Measurements from ENCODE around the gene TLR4. TPM values are rescaled to one million over a fixed set of nuclear protein-coding genes. Genes with fewer than 3 reads are reported as not detected.

The TLR4 gene
- polyA plus RNA-seq, 2 of the 4 experiments (the other 2 are of a cell fraction) = 0.03 to 0.04 TPM

DNA sequence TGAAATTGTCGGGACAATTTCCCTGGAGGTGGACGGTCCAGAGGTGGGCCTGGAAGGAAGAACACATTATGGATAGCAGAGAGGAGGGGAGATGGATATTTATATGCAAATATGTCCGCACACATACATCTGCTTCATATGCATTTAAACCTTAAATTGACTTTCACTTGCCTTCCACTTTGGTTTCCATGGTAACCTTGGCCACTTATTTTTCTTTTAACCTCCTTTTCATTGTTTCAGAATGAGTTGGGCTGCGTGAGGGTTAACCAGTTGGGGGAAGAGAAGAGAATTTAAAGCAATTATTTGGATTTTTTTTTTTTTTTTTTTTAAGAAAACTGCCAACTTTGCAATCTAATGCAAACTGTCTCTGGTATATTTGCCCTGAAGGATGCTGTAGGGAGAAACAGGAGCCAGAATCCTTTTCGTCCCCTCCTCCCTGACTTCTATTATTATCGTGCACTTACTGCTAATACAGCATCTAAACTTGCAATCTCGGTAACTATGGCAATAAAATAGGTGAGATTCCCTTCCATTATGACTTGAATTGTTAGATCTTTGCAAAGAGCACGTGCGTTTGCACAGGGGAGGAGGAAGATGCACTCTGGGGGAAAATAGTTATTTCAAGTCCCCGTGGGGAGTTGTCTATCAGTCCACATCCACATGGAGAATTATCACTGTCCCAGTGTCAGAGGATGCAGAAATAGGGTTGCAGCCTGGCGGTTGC lies 35.6 kb downstream of the TLR4 start:
- DNase-seq (ENCODE audit: low read depth in 1 of 2, low spot score in 1 of 2) = no peak
- Histone ChIP-seq H3K4me1 (no peaks in the 10 kb centered on the region), H3K4me2 (no peak overlapping the region), H3K9me3 (no peaks in the 10 kb centered on the region), H3K27ac (no peak overlapping the region), H3K4me3 (no peak overlapping the region)
- FAIRE-seq = no peak
- POLR2A ChIA-PET = no interaction called here
- no peak for TF ChIP-seq SMC3 (IDR thresholded peaks at IDR 0.05)
- TF ChIP-seq, protein P1, sequence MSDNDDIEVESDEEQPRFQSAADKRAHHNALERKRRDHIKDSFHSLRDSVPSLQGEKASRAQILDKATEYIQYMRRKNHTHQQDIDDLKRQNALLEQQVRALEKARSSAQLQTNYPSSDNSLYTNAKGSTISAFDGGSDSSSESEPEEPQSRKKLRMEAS (IDR thresholded peaks at IDR 0.05) = no peak
- no peak for TF ChIP-seq KDM1A (IDR thresholded peaks at IDR 0.05; ENCODE audit: low read depth)
- TF ChIP-seq RNF2 (IDR thresholded peaks at IDR 0.05; ENCODE audit: borderline replicate concordance, low read depth) = no peak
- TF ChIP-seq, protein P2, sequence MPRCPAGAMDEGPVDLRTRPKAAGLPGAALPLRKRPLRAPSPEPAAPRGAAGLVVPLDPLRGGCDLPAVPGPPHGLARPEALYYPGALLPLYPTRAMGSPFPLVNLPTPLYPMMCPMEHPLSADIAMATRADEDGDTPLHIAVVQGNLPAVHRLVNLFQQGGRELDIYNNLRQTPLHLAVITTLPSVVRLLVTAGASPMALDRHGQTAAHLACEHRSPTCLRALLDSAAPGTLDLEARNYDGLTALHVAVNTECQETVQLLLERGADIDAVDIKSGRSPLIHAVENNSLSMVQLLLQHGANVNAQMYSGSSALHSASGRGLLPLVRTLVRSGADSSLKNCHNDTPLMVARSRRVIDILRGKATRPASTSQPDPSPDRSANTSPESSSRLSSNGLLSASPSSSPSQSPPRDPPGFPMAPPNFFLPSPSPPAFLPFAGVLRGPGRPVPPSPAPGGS (IDR thresholded peaks at IDR 0.05) = no peak
- TF ChIP-seq, protein P3, sequence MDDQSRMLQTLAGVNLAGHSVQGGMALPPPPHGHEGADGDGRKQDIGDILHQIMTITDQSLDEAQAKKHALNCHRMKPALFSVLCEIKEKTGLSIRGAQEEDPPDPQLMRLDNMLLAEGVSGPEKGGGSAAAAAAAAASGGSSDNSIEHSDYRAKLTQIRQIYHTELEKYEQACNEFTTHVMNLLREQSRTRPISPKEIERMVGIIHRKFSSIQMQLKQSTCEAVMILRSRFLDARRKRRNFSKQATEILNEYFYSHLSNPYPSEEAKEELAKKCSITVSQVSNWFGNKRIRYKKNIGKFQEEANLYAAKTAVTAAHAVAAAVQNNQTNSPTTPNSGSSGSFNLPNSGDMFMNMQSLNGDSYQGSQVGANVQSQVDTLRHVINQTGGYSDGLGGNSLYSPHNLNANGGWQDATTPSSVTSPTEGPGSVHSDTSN (IDR thresholded peaks at IDR 0.05) = no peak
- no peak for TF ChIP-seq JUNB (IDR thresholded peaks at IDR 0.05)
- no peak for TF ChIP-seq KDM5A (IDR thresholded peaks at IDR 0.05)
- TF ChIP-seq POLR2AphosphoS2 (conservative IDR thresholded peaks at IDR 0.05; ENCODE audit: low read length) = no peak
- TF ChIP-seq PHF8 (IDR thresholded peaks at IDR 0.05; ENCODE audit: borderline replicate concordance, low read depth) = no peak
- no peak for TF ChIP-seq HOXA7 (CRISPR knock-in tag; IDR thresholded peaks at IDR 0.05)
- TF ChIP-seq CEBPB (IDR thresholded peaks at IDR 0.05) = no peak
- ATAC-seq = no peak
- CTCF ChIA-PET = no interaction called here
- 15% methylated on average over 11 of the region's 11 CpGs for WGBS (ENCODE audit: missing lambda C conversion rate)

DNA sequence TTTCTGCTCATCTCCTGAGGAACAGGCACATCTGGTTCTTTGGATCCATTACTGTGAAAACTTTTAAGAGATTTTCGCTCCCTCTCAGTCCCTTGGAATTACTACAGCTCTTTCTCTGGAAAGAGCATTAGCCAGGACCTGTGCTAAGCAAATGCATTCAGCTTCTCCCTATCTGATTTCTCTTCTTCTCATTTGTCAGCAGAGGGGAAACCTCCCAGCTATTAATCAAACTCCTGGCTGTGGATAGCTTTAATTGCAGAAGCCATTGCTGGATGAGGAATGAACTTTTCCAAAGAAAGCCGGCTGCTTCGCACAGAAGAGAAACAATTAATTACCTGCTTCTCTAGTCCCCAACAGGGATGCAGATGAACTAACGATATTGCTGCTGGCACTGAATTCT lies 37.9 kb downstream of the TLR4 start:
- H3K4me1 ChIP-seq = no peaks in the 10 kb centered on the region
- ATAC-seq = no peak
- no peak overlapping the region for H3K4me3 ChIP-seq
- H3K9me3 ChIP-seq = no peaks in the 10 kb centered on the region
- DNase-seq (ENCODE audit: low read depth in 1 of 2, low spot score in 1 of 2) = no peak
- ChIA-PET POLR2A (no interaction called here), CTCF (interaction anchor here (1.3 kb wide), 1 partner anchor 98 kb away, joined by 3 read pairs; no protein-coding TSS in a partner anchor)
- WGBS (ENCODE audit: missing lambda C conversion rate) = 0% methylated on average over 4 of the region's 4 CpGs
- no peak overlapping the region for H3K27ac ChIP-seq
- no peak overlapping the region for H3K4me2 ChIP-seq
- no peak for FAIRE-seq
- TF ChIP-seq CBX2 (IDR thresholded peaks at IDR 0.05; ENCODE audit: borderline replicate concordance, low read depth) (no peak), ZC3H11A (IDR thresholded peaks at IDR 0.05) (no peak), HDAC2 (IDR thresholded peaks at IDR 0.05) (no peak), CHD4 (IDR thresholded peaks at IDR 0.05; ENCODE audit: borderline replicate concordance) (no peak), POLR2A (IDR thresholded peaks at IDR 0.05; ENCODE audit: low read length) (no peak), SMC3 (IDR thresholded peaks at IDR 0.05) (no peak), RAD21 (conservative IDR thresholded peaks at IDR 0.05 in 1 of 2, IDR thresholded peaks at IDR 0.05 in 1 of 2) (no peak), EP300 (IDR thresholded peaks at IDR 0.05) (no peak)
- TF ChIP-seq, protein P4, sequence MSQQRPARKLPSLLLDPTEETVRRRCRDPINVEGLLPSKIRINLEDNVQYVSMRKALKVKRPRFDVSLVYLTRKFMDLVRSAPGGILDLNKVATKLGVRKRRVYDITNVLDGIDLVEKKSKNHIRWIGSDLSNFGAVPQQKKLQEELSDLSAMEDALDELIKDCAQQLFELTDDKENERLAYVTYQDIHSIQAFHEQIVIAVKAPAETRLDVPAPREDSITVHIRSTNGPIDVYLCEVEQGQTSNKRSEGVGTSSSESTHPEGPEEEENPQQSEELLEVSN (IDR thresholded peaks at IDR 0.05; ENCODE audit: borderline replicate concordance, low read depth) = no peak

DNA sequence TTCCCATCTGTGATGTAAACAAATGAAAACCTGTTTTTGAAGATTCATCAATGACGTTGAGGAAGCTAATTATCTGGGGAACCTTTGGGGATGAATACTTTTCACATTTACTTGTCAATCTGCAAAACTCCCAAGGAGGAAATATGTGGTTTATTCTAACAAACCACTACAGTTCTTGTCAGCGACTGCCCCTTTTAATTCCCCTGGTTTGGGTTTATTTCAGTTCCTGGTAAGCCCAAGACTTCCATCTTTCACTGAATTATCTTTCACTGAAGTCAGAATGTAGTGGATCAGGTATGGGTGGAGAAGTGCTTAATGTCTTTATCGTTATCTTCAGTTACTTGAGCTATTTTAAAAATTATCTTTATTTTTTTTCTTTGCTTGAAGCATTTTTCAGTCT lies 40.2 kb downstream of the TLR4 start:
- DNase-seq (ENCODE audit: low read depth in 1 of 2, low spot score in 1 of 2) (no peak), FAIRE-seq (no peak), ATAC-seq (no peak)
- Histone ChIP-seq H3K9me3 (no peaks in the 10 kb centered on the region), H3K27ac (no peak overlapping the region), H3K4me2 (no peak overlapping the region), H3K4me1 (no peaks in the 10 kb centered on the region), H3K4me3 (no peak overlapping the region)
- ChIA-PET CTCF (no interaction called here), POLR2A (no interaction called here)
- 4% methylated on average over 3 of the region's 3 CpGs for WGBS (ENCODE audit: missing lambda C conversion rate)
- TF ChIP-seq ZFP36 (IDR thresholded peaks at IDR 0.05; ENCODE audit: borderline replicate concordance, partially characterized antibody) = no peak
- TF ChIP-seq FOSL2 (IDR thresholded peaks at IDR 0.05) = no peak
- TF ChIP-seq FOSL2 (CRISPR knock-in tag; IDR thresholded peaks at IDR 0.05) = no peak
- TF ChIP-seq, protein P5, sequence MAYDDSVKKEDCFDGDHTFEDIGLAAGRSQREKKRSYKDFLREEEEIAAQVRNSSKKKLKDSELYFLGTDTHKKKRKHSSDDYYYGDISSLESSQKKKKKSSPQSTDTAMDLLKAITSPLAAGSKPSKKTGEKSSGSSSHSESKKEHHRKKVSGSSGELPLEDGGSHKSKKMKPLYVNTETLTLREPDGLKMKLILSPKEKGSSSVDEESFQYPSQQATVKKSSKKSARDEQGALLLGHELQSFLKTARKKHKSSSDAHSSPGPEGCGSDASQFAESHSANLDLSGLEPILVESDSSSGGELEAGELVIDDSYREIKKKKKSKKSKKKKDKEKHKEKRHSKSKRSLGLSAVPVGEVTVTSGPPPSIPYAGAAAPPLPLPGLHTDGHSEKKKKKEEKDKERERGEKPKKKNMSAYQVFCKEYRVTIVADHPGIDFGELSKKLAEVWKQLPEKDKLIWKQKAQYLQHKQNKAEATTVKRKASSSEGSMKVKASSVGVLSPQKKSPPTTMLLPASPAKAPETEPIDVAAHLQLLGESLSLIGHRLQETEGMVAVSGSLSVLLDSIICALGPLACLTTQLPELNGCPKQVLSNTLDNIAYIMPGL (CRISPR knock-in tag; IDR thresholded peaks at IDR 0.05; ENCODE audit: borderline replicate concordance) = no peak
- TF ChIP-seq HEYL (CRISPR knock-in tag; IDR thresholded peaks at IDR 0.05) = no peak
- no peak for TF ChIP-seq TP53 (CRISPR knock-in tag; IDR thresholded peaks at IDR 0.05)
- no peak for TF ChIP-seq MYC (IDR thresholded peaks at IDR 0.05; ENCODE audit: borderline replicate concordance, low read length)
- TF ChIP-seq PHF8 (IDR thresholded peaks at IDR 0.05; ENCODE audit: borderline replicate concordance, low read depth) = no peak
- no peak for TF ChIP-seq HOXB13 (CRISPR knock-in tag; IDR thresholded peaks at IDR 0.05; ENCODE audit: low read depth)
- TF ChIP-seq HOXA7 (CRISPR knock-in tag; IDR thresholded peaks at IDR 0.05) = no peak
- TF ChIP-seq CEBPB (IDR thresholded peaks at IDR 0.05) = no peak
- TF ChIP-seq, protein P6, sequence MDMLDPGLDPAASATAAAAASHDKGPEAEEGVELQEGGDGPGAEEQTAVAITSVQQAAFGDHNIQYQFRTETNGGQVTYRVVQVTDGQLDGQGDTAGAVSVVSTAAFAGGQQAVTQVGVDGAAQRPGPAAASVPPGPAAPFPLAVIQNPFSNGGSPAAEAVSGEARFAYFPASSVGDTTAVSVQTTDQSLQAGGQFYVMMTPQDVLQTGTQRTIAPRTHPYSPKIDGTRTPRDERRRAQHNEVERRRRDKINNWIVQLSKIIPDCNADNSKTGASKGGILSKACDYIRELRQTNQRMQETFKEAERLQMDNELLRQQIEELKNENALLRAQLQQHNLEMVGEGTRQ (IDR thresholded peaks at IDR 0.05) = no peak
- no peak for TF ChIP-seq MAFK (IDR thresholded peaks at IDR 0.05; ENCODE audit: partially characterized antibody)
- TF ChIP-seq TFCP2L1 (CRISPR knock-in tag; IDR thresholded peaks at IDR 0.05) = no peak

Data from A549 (cell line).